ENCODE results near the gene DNM1.

- TF ChIP-seq USF1 (IDR thresholded peaks at IDR 0.05; ENCODE audit: borderline replicate concordance, low read depth) (no peak), MAX (IDR thresholded peaks at IDR 0.05; ENCODE audit: low read depth) (no peak), POLR2AphosphoS5 (IDR thresholded peaks at IDR 0.05; ENCODE audit: low read depth, low read length) (no peak), MXI1 (IDR thresholded peaks at IDR 0.05; ENCODE audit: low read depth, low read length) (no peak), RFX5 (IDR thresholded peaks at IDR 0.05; ENCODE audit: low read length) (no peak), NRF1 (IDR thresholded peaks at IDR 0.05; ENCODE audit: low read depth, low read length) (no peak), ELF1 (IDR thresholded peaks at IDR 0.05) (no peak), REST (IDR thresholded peaks at IDR 0.05; ENCODE audit: low read depth, low read length) (no peak), CTCF (IDR thresholded peaks at IDR 0.05) (no peak), ZBTB33 (IDR thresholded peaks at IDR 0.05; ENCODE audit: borderline replicate concordance, low read depth) (no peak), USF2 (IDR thresholded peaks at IDR 0.05; ENCODE audit: borderline replicate concordance, low read depth, low read length) (no peak)
Measured at GRCh38 chr9:128225770-128226411, 22.7 kb downstream of the DNM1 start.

All from SK-N-SH (cell line).